ENCODE data around the gene HDHD3.
"Not testable (repeated sequence)": the region's sequence is repeated elsewhere in the genome, so short reads cannot be mapped to it uniquely, and the experiment has no call there.

The HDHD3 gene

GRCh38 chr9:113409883-113410206 is 33.1 kb upstream of the HDHD3 start:
- H3K9me3 ChIP-seq (ENCODE audit: control insufficient read depth, insufficient read depth, low read length): no peaks in the 10 kb centered on the region
- peaks cover 25% of the 10 kb centered on the region for H3F3A ChIP-seq (ENCODE audit: control insufficient read depth, insufficient read depth)
- H3K4me3 ChIP-seq (ENCODE audit: low read length): peak overlapping the region; percentile 96
- H3K9me2 ChIP-seq (replicated peaks; ENCODE audit: control insufficient read depth, low read length): no peaks in the 10 kb centered on the region
- H3K4me1 ChIP-seq (ENCODE audit: control insufficient read depth, low read length): peaks cover 31% of the 10 kb centered on the region
- peak overlapping the region; percentile 90 for H3K4me2 ChIP-seq (ENCODE audit: low read length)
- H4K20me1 ChIP-seq (ENCODE audit: control insufficient read depth, insufficient read depth, low read depth, low read length): no peaks in the 10 kb centered on the region
- TF ChIP-seq CTCF (IDR thresholded peaks at IDR 0.05; ENCODE audit: low read depth, low read length, poor library complexity, severe bottlenecking) (no peak), EZH2phosphoT487 (IDR thresholded peaks at IDR 0.05; ENCODE audit: borderline replicate concordance, low read length) (no peak)
- peaks cover 36% of the 10 kb centered on the region for H3K79me2 ChIP-seq (ENCODE audit: control insufficient read depth, low read length)
- H3K27me3 ChIP-seq (ENCODE audit: control insufficient read depth, low read length): no peaks in the 10 kb centered on the region
- peak overlapping the region; percentile 92 for H3K27ac ChIP-seq (ENCODE audit: low read depth, low read length)
- H3K36me3 ChIP-seq (ENCODE audit: control insufficient read depth, low read length): peaks cover 35% of the 10 kb centered on the region

DNA sequence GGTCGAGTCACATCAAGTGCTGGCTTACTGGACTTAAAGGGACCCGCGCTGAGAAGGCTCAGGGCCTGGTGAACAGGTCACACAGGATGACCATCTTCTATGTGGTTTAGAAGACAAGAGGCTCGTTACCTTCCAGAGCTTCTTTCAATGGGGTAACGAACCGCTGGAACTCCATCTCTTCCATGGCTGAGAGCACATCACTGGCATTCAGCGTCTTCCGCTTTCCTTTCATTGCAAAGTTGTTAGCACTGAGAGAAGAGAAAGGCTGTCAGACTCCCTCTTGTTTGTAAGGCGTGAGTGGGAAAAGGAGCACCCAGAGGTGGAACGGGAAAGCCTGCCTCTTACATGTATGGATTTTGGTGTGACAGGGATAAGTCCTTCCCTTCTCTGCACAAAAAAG is 32.7 kb upstream of the HDHD3 start:
- no peak for TF ChIP-seq CTCF (IDR thresholded peaks at IDR 0.05; ENCODE audit: low read depth, low read length, poor library complexity, severe bottlenecking)
- Histone ChIP-seq H3K4me3 (ENCODE audit: low read length) (peak overlapping the region; percentile 96), H3K79me2 (ENCODE audit: control insufficient read depth, low read length) (peaks cover 36% of the 10 kb centered on the region), H3K4me1 (ENCODE audit: control insufficient read depth, low read length) (peaks cover 31% of the 10 kb centered on the region), H3K9me2 (replicated peaks; ENCODE audit: control insufficient read depth, low read length) (no peaks in the 10 kb centered on the region), H3K27me3 (ENCODE audit: control insufficient read depth, low read length) (no peaks in the 10 kb centered on the region), H3K36me3 (ENCODE audit: control insufficient read depth, low read length) (peaks cover 35% of the 10 kb centered on the region), H4K20me1 (ENCODE audit: control insufficient read depth, insufficient read depth, low read depth, low read length) (no peaks in the 10 kb centered on the region), H3F3A (ENCODE audit: control insufficient read depth, insufficient read depth) (peaks cover 25% of the 10 kb centered on the region), H3K4me2 (ENCODE audit: low read length) (peak overlapping the region; percentile 90), H3K27ac (ENCODE audit: low read depth, low read length) (peak overlapping the region; percentile 92), H3K9me3 (ENCODE audit: control insufficient read depth, insufficient read depth, low read length) (no peaks in the 10 kb centered on the region)

- not testable (repeated sequence) for H3K4me3 ChIP-seq (ENCODE audit: low read length); H4K20me1 ChIP-seq (ENCODE audit: control insufficient read depth, insufficient read depth, low read depth, low read length); H3K9me2 ChIP-seq (replicated peaks; ENCODE audit: control insufficient read depth, low read length); H3K27ac ChIP-seq (ENCODE audit: low read depth, low read length); H3K27me3 ChIP-seq (ENCODE audit: control insufficient read depth, low read length); H3K9me3 ChIP-seq (ENCODE audit: control insufficient read depth, insufficient read depth, low read length)
- Histone ChIP-seq H3K4me2 (ENCODE audit: low read length) (peak overlapping the region; percentile 90; the same call in 1 of the 2 replicates), H3K36me3 (ENCODE audit: control insufficient read depth, low read length) (peaks cover 35% of the 10 kb centered on the region), H3K4me1 (ENCODE audit: control insufficient read depth, low read length) (peaks cover 28% of the 10 kb centered on the region), H3K79me2 (ENCODE audit: control insufficient read depth, low read length) (peaks cover 36% of the 10 kb centered on the region), H3F3A (ENCODE audit: control insufficient read depth, insufficient read depth) (peaks cover 25% of the 10 kb centered on the region)
- peak; percentile 62 for TF ChIP-seq CTCF (IDR thresholded peaks at IDR 0.05; ENCODE audit: low read depth, low read length, poor library complexity, severe bottlenecking)
These were observed 30.2 kb upstream of the HDHD3 start for GRCh38 chr9:113406873-113407511.

GRCh38 chr9:113406353-113406752 is 29.6 kb upstream of the HDHD3 start:
- Histone ChIP-seq H3K4me1 (ENCODE audit: control insufficient read depth, low read length) (peaks cover 29% of the 10 kb centered on the region), H3K36me3 (ENCODE audit: control insufficient read depth, low read length) (peaks cover 35% of the 10 kb centered on the region), H3F3A (ENCODE audit: control insufficient read depth, insufficient read depth) (peaks cover 23% of the 10 kb centered on the region), H3K79me2 (ENCODE audit: control insufficient read depth, low read length) (peaks cover 36% of the 10 kb centered on the region)
- H3K27ac ChIP-seq (ENCODE audit: low read depth, low read length); H3K27me3 ChIP-seq (ENCODE audit: control insufficient read depth, low read length); H3K9me3 ChIP-seq (ENCODE audit: control insufficient read depth, insufficient read depth, low read length); H4K20me1 ChIP-seq (ENCODE audit: control insufficient read depth, insufficient read depth, low read depth, low read length); H3K4me2 ChIP-seq (ENCODE audit: low read length); H3K9me2 ChIP-seq (replicated peaks; ENCODE audit: control insufficient read depth, low read length); H3K4me3 ChIP-seq (ENCODE audit: low read length): not testable (repeated sequence)

Measured in DOHH2 (cell line).